Esophagus muscularis mucosa (tissue), 4 donors: ENCODE measurements around the gene FGD5.

ENCODE experiments used
- CTCF ChIP-seq, 3 experiments: fragments of 200-600 bp in 2 of 3; fragments of 450-650 bp in 1 of 3; sonication (generic) in 2 of 3; IDR thresholded peaks; one replicate each; pipeline ENCODE4 v1.5.1; 2017 to 2019; ENCODE audit warnings: antibody characterized with exemption in 3 of 3, mild to moderate bottlenecking in 2 of 3, moderate library complexity in 1 of 3
- EP300 ChIP-seq: sonication (generic); formaldehyde crosslinking; IDR thresholded peaks from one replicate; pipeline ENCODE4 v1.6.1; 2017; ENCODE audit warnings: antibody characterized with exemption
- POLR2A ChIP-seq: fragments of 450-650 bp; IDR thresholded peaks from one replicate; pipeline ENCODE4 v1.6.1; 2017; ENCODE audit warnings: antibody characterized with exemption, moderate library complexity, mild to moderate bottlenecking, low read depth
- POLR2AphosphoS5 ChIP-seq, 2 donors: sonication (generic); formaldehyde crosslinking; IDR thresholded peaks; one replicate each; pipeline ENCODE4 v1.6.1; 2017; ENCODE audit warnings: antibody characterized with exemption in 2 of 2

GRCh38 chr3:14861446-14862302 lies 42.9 kb downstream of the FGD5 start:
- TF ChIP-seq CTCF (IDR thresholded peaks at IDR 0.05) (no peak), POLR2A (no peak), POLR2AphosphoS5 (IDR thresholded peaks at IDR 0.05) (no peak), EP300 (no peak)
